Fibroblast of villous mesenchyme (primary cell): Measurements from ENCODE around the gene GOSR1. TPM values are rescaled to one million over a fixed set of nuclear protein-coding genes. Genes with fewer than 3 reads are reported as not detected.
A peak's percentile ranks its signal among the peaks of the same experiment; 100 is the strongest.
"Not testable (repeated sequence)": the region's sequence is repeated elsewhere in the genome, so short reads cannot be mapped to it uniquely, and the experiment has no call there.

Experiments used
- DNase-seq: peaks from one replicate; pipeline ENCODE4 v3.0.0-alpha.2; 2010; ENCODE audit warnings: low read depth
- H3K4me3 ChIP-seq: 2 replicates; pipeline ENCODE4 v1.5.1; 2011; ENCODE audit warnings: low read depth, mild to moderate bottlenecking, low read length
- total RNA-seq: library from RNA; depleted of rRNA; stranded (reverse); fragments of >200 nt; gene quantifications from 2 replicates; pipeline ENCODE4 v1.2.3, GENCODE V29; 2012
- TF ChIP-seq, protein P1 (sequence below): IDR thresholded peaks from 2 replicates; pipeline ENCODE4 v1.5.1; 2012; ENCODE audit warnings: low read depth, mild to moderate bottlenecking, low read length; ENCODE audit not compliant: insufficient read depth

Gene GOSR1
- total RNA-seq, 1 donor: 35.0 TPM

DNA sequence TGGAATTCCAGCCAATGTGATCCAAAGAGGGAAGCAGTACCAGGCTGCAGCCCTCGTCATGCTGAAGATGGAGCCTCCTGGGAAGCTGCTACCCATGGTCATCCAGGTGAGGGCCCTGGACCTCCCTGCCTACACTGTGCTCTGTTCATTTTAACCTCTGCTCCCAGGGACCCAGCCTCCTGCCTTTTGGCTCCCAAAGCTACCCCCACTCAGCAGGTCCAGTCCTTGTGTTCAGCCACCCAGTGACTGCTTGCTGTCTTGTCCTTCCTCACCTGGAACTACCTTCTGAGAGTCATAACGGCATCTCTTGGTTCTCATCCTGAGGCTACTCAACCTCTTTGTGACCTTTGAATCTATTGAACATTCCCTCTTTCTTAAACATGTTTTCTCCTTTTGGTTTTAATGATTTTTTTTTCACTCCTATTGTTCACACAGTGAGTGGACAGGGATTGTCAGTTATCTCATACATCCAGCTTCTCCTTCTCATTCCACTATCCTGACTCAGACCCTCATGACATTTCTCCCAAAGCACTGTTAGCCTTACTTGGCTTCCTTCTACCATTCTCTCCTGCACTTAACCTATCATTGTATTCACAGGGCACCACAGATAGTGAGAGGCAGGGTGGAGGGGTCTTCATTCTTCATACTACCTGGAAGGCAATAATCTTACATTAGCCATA is 53.3 kb downstream of the GOSR1 start:
- peak; percentile 30 for DNase-seq
- no peak overlapping the region for H3K4me3 ChIP-seq
- TF ChIP-seq, protein P1, sequence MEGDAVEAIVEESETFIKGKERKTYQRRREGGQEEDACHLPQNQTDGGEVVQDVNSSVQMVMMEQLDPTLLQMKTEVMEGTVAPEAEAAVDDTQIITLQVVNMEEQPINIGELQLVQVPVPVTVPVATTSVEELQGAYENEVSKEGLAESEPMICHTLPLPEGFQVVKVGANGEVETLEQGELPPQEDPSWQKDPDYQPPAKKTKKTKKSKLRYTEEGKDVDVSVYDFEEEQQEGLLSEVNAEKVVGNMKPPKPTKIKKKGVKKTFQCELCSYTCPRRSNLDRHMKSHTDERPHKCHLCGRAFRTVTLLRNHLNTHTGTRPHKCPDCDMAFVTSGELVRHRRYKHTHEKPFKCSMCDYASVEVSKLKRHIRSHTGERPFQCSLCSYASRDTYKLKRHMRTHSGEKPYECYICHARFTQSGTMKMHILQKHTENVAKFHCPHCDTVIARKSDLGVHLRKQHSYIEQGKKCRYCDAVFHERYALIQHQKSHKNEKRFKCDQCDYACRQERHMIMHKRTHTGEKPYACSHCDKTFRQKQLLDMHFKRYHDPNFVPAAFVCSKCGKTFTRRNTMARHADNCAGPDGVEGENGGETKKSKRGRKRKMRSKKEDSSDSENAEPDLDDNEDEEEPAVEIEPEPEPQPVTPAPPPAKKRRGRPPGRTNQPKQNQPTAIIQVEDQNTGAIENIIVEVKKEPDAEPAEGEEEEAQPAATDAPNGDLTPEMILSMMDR: no peak

DNA sequence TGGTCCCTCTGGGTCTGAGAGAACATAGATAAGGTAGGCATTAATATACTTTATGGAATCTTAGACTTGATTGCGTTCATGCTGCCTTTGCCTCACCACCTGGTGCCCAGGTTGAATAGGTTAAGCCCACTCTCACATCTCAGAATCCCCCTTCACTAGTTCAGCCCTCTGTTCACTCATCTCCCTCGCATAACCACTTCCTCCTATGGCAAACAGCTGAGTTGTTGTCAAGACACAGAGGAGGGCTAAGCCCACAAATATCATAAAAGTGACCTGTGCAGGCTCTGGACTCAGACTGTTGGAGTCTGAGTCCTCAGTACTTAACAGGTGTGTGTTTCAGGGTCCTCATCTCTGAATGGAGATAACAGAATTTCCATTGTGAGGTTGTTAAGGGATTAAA is 55.7 kb downstream of the GOSR1 start:
- no peak for DNase-seq
- TF ChIP-seq, protein P1: no peak
- no peak overlapping the region for H3K4me3 ChIP-seq

DNA sequence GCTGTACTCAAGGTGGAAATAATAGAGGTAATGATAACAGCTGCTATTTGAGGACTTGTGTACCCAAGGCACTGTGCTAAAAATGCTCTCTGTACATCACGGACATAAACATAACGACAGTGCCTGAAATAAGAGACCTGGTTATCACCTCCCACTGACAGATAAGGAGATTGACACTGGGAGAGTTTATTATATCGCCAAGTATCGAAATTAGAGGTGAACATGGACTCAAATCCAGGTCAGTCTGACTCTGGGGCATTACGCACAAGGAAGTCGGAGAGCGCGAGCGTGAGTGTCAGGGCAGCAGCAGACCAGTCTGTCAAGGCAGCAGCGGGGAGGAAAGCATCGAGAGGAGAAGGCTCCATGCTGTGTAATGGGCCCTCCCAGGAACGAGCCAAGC is 57.1 kb downstream of the GOSR1 start:
- TF ChIP-seq, protein P1: no peak
- no peak for DNase-seq
- H3K4me3 ChIP-seq: no peak overlapping the region

DNA sequence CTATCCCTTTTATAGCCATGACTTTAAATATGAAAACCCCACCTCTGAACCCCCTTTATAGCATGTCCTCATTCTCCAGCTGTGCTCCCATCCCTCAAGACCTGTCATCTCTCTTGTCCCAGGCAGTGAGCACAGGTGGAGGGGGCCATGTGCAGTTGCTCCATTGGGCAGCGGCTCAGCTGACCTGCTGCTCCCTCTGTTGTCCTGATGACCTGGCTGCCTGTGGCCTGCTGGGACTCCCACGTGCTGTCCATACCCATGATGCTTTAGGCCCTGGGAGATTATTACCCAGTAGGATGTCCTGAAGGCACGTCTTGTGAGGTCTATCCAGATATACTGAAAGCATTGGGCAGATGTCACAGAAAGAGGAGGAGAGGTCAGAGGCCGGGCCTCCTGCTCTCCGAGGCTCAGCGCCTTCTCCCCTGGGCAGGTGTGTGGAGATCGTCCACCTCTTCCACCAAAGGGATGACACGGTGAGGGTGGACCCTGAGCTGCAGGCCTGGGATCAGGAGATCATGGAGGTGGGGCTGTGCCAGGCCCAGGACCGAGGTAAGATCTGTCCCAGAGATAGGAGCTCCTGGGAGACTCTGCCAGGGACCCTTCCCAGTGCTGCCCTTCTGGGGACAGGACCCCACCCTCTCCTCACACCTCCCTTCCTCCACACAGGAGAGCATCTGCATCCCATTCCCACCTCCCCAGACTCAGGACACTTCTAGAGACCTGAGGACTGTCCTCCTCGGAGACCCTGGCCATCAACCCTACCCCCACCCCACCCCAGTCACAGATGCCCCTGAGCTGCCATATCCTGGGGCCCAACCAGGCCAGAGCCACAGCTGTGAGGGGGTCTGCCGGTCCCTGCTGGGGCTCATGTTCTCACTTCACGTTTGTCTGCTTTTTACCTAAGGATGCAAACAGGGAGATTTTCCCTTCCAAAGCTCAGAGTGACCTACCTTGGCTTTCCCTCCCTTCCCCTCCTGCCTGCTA is 58.0 kb downstream of the GOSR1 start:
- DNase-seq: no peak
- TF ChIP-seq, protein P1: no peak
- no peak overlapping the region for H3K4me3 ChIP-seq

DNA sequence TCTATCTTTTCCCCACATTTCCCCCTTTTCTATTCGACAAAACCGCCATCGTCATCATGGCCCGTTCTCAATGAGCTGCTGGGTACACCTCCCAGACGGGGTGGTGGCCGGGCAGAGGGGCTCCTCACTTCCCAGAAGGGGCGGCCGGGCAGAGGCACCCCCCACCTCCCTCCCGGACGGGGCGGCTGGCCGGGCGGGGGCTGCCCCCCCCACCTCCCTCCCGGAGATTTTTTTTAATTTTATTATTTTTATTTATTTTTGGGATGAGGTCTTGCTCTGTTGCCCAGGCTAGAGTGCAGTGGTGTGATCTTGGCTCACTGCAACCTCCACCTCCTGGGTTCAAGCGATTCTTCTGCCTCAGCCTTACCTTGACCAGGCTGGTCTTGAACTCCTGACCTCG is 59.6 kb downstream of the GOSR1 start:
- DNase-seq, H3K4me3 ChIP-seq: not testable (repeated sequence)

DNA sequence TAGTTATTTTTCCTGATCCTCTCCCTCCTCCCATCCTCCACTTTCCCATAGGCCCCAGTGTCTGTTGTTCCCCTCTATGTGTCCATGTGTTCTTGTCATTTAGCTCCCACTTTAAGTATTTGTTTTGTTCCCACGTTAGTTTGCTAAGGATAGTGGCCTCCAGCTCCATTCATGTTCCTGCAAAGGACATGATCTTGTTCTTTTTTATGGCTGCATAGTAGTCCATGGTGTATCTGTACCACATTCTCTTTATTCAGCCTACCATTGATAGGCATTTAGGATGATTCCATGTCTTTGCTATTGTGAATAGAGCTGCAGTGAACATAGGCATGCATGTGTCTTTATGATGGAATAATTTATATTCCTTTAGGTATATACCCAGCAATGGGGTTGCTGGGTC is 60.5 kb downstream of the GOSR1 start:
- H3K4me3 ChIP-seq, DNase-seq: not testable (repeated sequence)

DNA sequence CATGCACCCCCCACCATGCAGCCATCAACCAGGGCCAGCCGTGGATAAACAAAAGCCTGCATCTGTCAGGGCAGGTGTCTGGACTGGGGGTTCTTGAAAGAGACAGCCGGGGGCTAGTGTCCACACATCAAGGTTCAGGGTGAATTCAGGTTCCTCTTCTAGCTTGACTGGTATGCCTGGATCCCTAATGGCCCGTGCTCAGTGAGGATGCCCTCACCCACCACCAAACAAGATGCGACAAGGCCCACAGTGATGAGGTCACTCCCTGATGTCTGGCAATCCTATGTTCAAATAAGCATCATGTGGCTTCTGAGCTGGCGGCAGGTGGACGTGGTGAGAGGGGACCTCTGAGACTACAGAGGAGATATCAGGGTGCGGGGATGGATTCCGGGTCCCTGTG is 64.6 kb downstream of the GOSR1 start:
- TF ChIP-seq, protein P1: no peak
- no peak overlapping the region for H3K4me3 ChIP-seq
- no peak for DNase-seq

DNA sequence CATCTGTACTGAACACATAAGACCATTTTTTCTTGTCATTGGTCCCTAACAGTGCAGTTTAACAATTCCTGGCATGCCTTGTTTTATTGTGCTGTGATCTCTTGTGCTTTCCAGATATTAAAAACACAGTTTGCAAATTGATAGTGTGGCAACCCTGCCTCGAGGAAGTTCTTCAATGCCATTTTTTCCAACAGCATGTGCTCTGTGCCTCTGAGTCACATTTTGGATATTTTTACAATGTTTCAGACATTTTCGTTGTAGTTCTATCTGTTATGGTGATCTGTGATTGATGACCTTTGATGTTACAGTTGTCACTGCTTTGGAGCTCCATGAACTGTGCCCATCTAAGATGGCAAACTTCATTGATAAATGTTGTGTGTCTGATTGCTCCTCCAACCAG is 66.2 kb downstream of the GOSR1 start:
- TF ChIP-seq, protein P1: no peak
- H3K4me3 ChIP-seq: no peak overlapping the region
- DNase-seq: no peak
